ENCODE measurements around the gene UNC79.

The UNC79 gene

GRCh38 chr14:93663317-93663716, 232.6 kb downstream of the UNC79 start:
- no peak for DNase-seq (ENCODE audit: low spot score)

GRCh38 chr14:93665169-93665568, 234.4 kb downstream of the UNC79 start:
- no peak for DNase-seq (ENCODE audit: low spot score)

GRCh38 chr14:93669632-93670031, 238.9 kb downstream of the UNC79 start:
- no peak for DNase-seq (ENCODE audit: low spot score)

GRCh38 chr14:93674343-93674742, 243.6 kb downstream of the UNC79 start:
- no peak for DNase-seq (ENCODE audit: low spot score)

GRCh38 chr14:93675651-93676050, 244.9 kb downstream of the UNC79 start:
- DNase-seq (ENCODE audit: low spot score), result no peak

- DNase-seq (ENCODE audit: low spot score), result no peak
These were observed 245.7 kb downstream of the UNC79 start for GRCh38 chr14:93676416-93676958.

GRCh38 chr14:93682459-93682858, 251.7 kb downstream of the UNC79 start:
- DNase-seq (ENCODE audit: low spot score), result no peak

GRCh38 chr14:93683226-93683625, 252.5 kb downstream of the UNC79 start:
- no peak for DNase-seq (ENCODE audit: low spot score)

- DNase-seq (ENCODE audit: low spot score), result no peak
These were observed 254.6 kb downstream of the UNC79 start for GRCh38 chr14:93685121-93685895.

- DNase-seq (ENCODE audit: low spot score), result no peak
These were observed 255.5 kb downstream of the UNC79 start for GRCh38 chr14:93686268-93686667.

- no peak for DNase-seq (ENCODE audit: low spot score)
These were observed 257.5 kb downstream of the UNC79 start for GRCh38 chr14:93688239-93688666.

GRCh38 chr14:93688820-93689219, 258.1 kb downstream of the UNC79 start:
- no peak for DNase-seq (ENCODE audit: low spot score)

- DNase-seq (ENCODE audit: low spot score), result no peak
These were observed 259.4 kb downstream of the UNC79 start for GRCh38 chr14:93690146-93690545.

- no peak for DNase-seq (ENCODE audit: low spot score)
These were observed 260.5 kb downstream of the UNC79 start for GRCh38 chr14:93691042-93691780.

GRCh38 chr14:93693914-93694313, 263.2 kb downstream of the UNC79 start:
- no peak for DNase-seq (ENCODE audit: low spot score)

- no peak for DNase-seq (ENCODE audit: low spot score)
These were observed 270.2 kb downstream of the UNC79 start for GRCh38 chr14:93700928-93701327.

GRCh38 chr14:93701562-93701961, 270.8 kb downstream of the UNC79 start:
- DNase-seq (ENCODE audit: low spot score), result no peak

GRCh38 chr14:93702946-93703345, 272.2 kb downstream of the UNC79 start:
- no peak for DNase-seq (ENCODE audit: low spot score)

- no peak for DNase-seq (ENCODE audit: low spot score)
These were observed 273.2 kb downstream of the UNC79 start for GRCh38 chr14:93703941-93704340.

GRCh38 chr14:93705513-93706156, 274.9 kb downstream of the UNC79 start:
- DNase-seq (ENCODE audit: low spot score), result no peak

- no peak for DNase-seq (ENCODE audit: low spot score)
These were observed 275.7 kb downstream of the UNC79 start for GRCh38 chr14:93706360-93706955.

- DNase-seq (ENCODE audit: low spot score), result no peak
These were observed 276.7 kb downstream of the UNC79 start for GRCh38 chr14:93707475-93707874.
